HG03066 (cell line): ENCODE data around the gene ASCL2.

ENCODE experiments used
- ATAC-seq: cut with Tn5 transposase; IDR thresholded peaks from one replicate; pipeline ENCODE4 v1.9.1; 2021; ENCODE audit warnings: low read depth; ENCODE audit not compliant: unreplicated experiment

Gene ASCL2

DNA sequence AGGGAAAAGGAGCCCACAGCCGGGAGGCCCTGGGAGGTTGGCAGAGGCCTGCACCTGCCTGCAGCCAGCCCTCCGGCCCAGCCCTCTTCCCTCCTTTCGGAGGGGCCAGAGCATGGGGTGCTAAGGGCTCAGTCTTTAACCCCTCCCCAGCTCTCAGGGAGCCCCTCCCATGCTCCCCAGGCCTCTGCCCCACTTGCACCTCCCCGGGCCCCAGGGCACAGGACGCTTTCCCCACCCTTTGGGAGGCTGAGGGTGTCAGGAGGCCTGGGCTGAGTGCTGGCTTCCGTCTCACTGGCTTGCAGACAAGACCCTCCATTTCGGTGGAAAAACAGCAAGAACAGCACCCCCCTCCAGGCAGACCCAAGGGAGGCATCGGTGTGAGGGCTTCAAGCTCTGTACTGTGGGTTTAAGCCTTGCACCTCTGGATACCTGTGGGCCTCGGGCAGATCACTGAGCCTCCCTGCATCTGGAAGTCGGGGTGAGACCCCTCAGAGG lies 7.3 kb downstream of the ASCL2 start:
- ATAC-seq, result no peak

DNA sequence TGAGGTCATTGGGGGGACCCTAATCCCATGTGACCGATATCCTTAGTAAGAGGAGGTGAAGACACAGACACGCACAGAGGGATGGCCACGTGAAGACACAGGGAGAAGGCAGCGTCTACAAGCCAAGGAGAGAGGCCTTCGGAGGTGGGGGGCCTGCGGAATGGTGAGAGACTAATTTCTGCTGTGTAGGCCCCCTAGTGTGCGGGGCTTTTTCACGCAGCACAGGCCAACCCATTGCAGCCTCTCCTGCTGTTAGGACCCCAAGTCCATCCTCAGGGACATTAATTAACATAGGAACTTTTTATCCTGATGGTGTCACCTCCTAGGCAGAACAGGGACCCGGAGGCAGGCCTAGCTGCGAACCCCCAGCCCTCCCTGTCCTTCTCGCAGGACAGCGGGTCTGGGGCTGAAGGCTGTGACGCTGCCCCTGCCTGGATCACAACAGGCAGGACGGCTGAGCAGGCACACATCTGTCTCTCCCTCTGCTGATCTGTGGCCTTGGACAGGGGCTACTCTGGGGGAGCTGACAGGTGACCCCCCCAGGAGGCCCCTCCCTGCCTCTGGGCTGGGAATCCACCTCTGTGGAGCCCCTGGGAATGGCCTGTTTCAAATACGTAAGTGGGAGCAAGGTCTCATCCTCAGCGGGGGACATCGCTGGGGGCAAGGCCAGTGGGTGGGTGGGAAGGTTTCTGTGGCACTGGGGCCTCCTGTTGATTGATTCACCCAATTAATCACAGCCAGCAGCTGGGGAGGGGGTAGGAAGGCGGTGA lies 7.9 kb downstream of the ASCL2 start:
- no peak for ATAC-seq

DNA sequence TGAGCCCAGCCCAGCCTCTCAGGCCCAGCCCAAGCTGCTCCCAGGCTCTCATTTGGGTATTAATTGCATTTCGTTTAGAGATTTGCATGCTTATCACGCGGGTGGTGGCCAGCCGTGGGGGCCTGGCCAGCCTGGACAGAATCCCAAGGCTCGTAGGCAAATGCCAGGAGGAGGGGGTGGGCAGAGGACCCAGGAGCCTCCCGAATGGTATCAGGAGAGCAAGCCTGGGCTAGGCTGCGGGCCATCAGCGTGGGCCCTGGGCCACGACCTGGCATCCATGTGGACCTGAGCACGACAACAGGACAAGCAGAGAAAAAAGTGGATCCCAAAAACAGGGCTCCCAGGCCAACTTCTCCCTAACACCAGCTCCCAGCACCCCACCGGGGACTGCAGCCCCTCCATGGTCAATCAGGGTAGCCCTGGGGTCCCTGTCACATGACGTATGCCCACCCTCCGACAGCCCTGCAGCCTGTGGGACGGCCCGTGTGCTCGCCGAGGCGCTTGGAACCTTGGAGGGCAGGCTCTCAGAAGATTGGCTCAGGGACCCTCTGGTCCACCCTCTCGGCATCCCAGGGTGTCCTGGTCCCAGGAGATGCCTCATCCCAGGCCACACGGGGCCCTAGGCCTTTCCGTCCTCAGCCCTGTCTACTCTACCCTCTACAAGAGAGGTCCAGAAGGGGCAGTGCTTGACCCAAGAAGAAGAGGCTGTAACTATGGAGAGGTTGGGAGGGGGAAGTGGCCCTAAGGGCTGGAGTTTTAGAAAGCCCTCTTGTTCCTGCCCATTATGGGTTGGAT lies 8.8 kb downstream of the ASCL2 start:
- ATAC-seq, result no peak

GRCh38 chr11:2260491-2261364 lies 9.7 kb downstream of the ASCL2 start:
- no peak for ATAC-seq

DNA sequence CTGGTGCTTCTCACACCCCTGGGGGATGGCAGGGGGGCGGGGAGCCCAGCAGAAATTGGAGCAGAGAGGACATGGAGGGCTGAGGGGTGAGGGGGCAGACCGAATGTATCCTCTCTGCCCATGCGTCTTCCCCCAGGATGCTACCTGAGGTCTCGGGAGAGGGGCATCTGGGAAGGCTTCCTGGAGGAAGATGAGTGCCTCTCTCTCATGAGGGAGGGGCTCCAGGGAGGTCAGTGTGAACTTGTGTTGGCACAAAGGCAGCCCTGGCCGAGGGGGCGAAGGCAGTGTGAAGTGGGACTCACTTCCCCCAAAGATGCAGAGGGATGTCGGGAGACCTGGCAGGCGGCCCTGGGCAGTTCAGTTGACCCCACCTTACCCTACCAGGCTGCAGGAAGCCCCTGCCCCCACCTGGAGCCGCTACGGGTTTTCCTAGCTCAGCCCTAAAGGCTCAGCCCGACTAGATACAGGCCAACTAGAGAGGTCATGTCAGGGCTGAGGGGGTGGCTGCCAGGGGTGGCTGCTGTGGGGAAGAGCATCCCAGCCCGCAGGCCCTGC lies 10.4 kb downstream of the ASCL2 start:
- ATAC-seq, result no peak

- ATAC-seq, result no peak
Observed at GRCh38 chr11:2259466-2259830, 10.9 kb downstream of the ASCL2 start.

GRCh38 chr11:2258501-2259465 lies 11.6 kb downstream of the ASCL2 start:
- no peak for ATAC-seq

- no peak for ATAC-seq
Observed at GRCh38 chr11:2256951-2257700, 13.3 kb downstream of the ASCL2 start.

DNA sequence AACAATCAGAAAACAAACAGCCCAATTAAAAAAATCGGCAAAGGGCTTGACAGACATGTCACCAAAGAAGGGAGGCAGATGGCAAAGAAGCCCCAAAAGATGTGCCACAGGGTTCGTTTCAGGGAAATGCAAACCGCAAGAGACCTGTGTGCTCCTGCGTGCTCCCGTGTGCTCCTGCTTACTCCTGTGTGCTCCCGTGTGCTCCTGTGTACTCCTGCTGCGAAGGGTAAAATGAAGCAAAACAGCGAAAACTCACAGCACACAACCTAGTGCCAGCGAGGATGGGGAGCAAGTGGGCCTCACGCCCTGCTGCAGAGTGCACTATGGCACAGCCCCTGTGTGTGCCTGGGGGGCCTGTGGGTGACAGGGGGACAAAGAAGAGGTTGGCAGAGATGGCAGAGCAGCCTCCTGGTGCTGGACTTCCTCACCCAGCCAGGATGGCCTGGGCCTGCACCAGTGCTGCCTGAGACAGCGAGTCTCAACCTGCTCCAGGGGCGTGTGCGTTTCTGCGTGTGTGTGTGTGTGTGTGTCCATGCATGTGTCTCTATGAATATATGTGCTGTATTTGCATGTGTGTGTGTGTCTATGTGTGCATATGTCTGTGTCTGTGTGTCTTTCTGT lies 14.0 kb downstream of the ASCL2 start:
- no peak for ATAC-seq

- no peak for ATAC-seq
Observed at GRCh38 chr11:2252018-2252417, 18.4 kb downstream of the ASCL2 start.

- no peak for ATAC-seq
Observed at GRCh38 chr11:2251138-2251537, 19.2 kb downstream of the ASCL2 start.

DNA sequence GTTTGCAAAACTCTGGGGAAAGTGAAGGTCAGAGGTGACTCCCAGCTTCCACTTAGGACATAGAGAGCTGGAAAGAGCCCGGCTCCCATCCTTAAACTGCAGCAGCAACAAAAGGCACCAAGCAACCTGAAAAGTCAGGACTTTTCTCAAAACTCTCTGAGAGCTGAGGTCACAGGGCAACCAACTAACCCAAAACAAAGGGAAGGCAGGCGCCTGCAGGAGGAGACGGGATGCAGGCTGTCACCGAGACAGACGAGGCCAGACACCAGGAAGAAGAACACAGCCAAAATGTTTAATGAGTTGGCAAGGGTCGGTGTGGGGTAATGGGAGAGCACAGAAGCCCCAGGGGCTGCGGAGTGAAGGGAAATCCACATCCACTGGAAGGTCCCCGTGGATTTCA lies 19.9 kb downstream of the ASCL2 start:
- ATAC-seq, result no peak

DNA sequence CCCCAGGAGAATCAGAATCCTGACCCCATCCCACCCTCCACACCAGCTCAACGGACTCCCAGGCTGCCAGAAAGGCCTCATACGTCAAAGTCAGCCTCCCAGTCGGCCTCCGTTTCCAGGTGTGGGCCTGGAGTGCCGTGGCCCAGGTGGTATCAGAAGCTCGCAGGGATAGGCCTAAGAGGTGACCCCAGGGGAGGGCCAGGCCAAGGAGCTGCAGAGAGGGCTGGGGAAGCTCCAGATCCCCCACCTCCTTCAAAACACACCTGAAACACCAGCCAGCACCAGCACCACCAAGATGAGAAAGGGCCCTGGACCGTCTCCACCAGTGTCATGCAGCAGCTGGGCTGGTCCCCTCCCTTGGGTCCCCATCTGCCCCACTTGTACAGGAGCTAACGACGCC lies 20.3 kb downstream of the ASCL2 start:
- no peak for ATAC-seq

DNA sequence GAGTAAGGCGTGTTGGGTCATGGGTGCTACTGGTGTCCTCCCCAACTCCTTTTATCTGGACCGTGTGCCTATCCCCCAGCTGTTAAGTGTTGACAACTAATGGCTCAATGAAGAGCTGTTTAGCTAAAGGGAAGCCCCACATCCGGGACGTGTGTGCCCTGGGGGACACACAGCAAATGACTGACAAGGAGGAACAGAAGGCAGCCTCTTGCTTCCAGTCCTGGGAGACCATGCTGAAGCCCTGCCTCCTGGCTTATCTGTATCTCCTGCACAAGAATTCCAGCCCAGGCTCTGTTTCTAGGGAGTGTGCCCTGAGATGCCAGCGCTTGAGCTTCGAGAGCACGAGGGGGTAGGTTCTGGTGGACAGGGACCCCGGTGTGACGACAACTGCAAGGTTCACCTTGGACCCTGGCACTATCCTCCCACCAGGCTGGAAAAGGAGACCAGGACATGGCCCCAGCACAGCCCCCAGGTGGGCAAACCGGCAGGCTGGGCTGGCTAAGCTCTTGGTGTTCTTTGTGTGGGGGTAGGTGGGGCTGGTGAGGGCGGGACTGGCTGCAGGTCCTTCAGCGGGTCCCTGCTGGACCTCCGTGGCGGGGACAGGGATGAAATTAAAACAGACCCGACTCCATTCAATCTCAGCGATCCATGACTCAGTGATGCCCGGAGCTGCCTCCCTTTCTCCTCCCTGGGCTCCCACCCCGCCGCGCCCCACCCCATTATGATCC lies 21.0 kb downstream of the ASCL2 start:
- no peak for ATAC-seq

DNA sequence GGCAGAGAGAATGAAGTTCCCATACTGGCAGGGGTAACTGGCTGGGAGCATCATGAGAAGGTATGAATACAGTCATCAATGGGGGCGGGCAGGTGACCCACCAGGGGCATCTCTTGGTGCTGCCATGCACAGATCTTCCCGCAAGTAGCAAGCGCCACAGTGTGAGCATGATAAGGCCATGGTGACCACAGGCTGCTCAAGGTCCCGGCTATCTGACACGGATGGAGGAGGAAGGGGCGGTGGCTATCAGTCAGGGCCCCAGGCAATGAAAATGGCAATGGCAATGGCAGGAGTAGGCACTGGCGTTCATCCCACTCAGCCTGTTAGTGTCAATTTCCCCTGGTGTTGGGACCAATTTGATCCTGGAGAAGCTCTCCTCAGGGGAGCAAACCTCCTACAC lies 21.6 kb downstream of the ASCL2 start:
- ATAC-seq, result no peak

DNA sequence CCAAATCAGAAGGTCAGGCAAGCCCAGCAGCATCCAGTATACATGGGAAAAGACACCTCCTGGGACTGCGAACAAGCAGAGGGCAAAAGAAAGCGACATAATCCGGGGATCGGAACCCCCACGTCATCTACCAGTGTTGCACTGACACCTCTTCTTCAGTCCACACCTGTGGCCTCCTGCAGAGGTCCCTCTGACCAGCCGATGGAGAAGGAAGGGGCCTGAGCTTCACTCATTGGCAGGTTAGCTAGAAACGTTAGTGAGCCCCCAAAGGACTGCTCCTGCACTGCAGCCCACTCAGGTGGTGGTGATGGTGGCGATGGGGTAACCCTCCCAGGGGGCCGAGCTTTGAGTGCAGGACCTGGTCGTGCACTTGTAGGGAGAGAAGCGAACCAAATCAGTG lies 22.1 kb downstream of the ASCL2 start:
- no peak for ATAC-seq

GRCh38 chr11:2247496-2247895 lies 22.9 kb downstream of the ASCL2 start:
- ATAC-seq, result no peak

- ATAC-seq, result no peak
Observed at GRCh38 chr11:2240834-2241233, 29.6 kb downstream of the ASCL2 start.
